ENCODE measurements around the gene RFTN1.

RFTN1 gene

DNA sequence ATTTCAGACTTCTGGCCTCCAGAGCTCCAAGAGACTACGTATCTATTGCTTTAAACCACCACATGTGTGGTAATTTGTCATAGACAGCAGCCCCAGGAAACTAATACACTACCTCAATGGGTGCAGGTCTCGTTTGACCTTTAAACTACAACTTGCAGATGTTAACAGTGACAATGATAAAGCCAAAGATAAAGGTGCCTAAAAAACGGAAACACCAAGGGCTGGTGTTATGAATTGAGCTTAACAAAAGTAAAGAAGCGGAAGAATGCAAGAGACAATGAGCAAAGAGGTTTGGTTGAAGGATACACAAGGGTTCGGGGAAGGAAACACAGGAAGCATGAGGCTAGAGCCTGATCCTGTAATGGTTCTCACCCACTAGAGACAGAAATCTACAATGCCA is 50.8 kb downstream of the RFTN1 start (continued):
- TF ChIP-seq, protein P1, sequence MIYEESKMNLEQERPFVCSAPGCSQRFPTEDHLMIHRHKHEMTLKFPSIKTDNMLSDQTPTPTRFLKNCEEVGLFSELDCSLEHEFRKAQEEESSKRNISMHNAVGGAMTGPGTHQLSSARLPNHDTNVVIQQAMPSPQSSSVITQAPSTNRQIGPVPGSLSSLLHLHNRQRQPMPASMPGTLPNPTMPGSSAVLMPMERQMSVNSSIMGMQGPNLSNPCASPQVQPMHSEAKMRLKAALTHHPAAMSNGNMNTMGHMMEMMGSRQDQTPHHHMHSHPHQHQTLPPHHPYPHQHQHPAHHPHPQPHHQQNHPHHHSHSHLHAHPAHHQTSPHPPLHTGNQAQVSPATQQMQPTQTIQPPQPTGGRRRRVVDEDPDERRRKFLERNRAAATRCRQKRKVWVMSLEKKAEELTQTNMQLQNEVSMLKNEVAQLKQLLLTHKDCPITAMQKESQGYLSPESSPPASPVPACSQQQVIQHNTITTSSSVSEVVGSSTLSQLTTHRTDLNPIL (CRISPR knock-in tag; IDR thresholded peaks at IDR 0.05; ENCODE audit: low read depth) = no peak
- TF ChIP-seq ZNF565 (CRISPR knock-in tag; conservative IDR thresholded peaks at IDR 0.05; ENCODE audit: low read depth) = no peak

DNA sequence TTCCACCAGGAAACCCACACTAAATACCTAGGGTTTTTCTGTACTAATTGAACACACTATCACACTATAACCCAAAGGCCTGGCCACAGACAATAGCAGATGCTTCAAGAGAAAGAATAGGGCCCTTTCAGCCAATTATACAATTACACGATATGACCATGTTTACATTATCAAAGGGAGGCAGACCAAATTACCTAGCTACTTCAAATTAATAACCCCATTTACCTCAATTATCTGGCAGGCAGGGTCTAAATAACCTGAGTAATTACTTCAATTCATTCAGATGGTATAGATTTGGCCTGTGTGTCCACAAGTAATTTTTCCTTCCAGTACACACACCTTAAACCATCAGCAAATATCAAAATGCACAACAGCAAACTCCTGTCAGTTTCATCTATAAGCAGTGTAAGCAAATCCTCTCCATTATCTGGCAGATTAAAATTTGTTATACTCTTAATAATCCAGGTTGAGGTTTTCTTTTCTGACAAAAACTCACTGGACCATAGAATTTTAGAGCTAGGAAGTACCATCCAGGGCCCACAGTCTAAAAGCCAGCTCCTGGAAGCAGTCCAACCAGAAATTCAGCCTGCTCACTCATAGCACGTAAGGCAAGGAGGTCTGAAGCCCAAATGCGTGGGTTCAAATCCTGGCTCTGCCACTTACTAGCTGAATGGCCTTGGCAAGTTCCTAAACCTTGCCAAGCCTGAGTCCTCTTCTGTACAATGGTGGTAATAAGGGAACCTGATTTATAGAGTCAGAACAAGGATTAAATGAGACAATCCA is 51.8 kb downstream of the RFTN1 start:
- no peak for TF ChIP-seq ZC3H10 (CRISPR knock-in tag; IDR thresholded peaks at IDR 0.05)
- peak; percentile 87 for TF ChIP-seq TCF4 (CRISPR knock-in tag; IDR thresholded peaks at IDR 0.05; ENCODE audit: borderline replicate concordance)
- TF ChIP-seq, protein P1 (CRISPR knock-in tag; IDR thresholded peaks at IDR 0.05; ENCODE audit: low read depth) = no peak
- TF ChIP-seq SNAI2 (CRISPR knock-in tag; IDR thresholded peaks at IDR 0.05) = no peak
- TF ChIP-seq, protein P2, sequence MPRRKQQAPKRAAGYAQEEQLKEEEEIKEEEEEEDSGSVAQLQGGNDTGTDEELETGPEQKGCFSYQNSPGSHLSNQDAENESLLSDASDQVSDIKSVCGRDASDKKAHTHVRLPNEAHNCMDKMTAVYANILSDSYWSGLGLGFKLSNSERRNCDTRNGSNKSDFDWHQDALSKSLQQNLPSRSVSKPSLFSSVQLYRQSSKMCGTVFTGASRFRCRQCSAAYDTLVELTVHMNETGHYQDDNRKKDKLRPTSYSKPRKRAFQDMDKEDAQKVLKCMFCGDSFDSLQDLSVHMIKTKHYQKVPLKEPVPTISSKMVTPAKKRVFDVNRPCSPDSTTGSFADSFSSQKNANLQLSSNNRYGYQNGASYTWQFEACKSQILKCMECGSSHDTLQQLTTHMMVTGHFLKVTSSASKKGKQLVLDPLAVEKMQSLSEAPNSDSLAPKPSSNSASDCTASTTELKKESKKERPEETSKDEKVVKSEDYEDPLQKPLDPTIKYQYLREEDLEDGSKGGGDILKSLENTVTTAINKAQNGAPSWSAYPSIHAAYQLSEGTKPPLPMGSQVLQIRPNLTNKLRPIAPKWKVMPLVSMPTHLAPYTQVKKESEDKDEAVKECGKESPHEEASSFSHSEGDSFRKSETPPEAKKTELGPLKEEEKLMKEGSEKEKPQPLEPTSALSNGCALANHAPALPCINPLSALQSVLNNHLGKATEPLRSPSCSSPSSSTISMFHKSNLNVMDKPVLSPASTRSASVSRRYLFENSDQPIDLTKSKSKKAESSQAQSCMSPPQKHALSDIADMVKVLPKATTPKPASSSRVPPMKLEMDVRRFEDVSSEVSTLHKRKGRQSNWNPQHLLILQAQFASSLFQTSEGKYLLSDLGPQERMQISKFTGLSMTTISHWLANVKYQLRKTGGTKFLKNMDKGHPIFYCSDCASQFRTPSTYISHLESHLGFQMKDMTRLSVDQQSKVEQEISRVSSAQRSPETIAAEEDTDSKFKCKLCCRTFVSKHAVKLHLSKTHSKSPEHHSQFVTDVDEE (CRISPR knock-in tag; IDR thresholded peaks at IDR 0.05) = peak; percentile 92
- no peak for TF ChIP-seq CSDC2 (CRISPR knock-in tag; IDR thresholded peaks at IDR 0.05)
- no peak for TF ChIP-seq ZNF8 (CRISPR knock-in tag; IDR thresholded peaks at IDR 0.05)
- no peak for TF ChIP-seq TOX (CRISPR knock-in tag; IDR thresholded peaks at IDR 0.05; ENCODE audit: borderline replicate concordance)
- TF ChIP-seq RARB (CRISPR knock-in tag; IDR thresholded peaks at IDR 0.05) = no peak
- no peak for TF ChIP-seq ESRRG (CRISPR knock-in tag; IDR thresholded peaks at IDR 0.05)
- no peak for TF ChIP-seq BACH2 (CRISPR knock-in tag; IDR thresholded peaks at IDR 0.05; ENCODE audit: borderline replicate concordance)
- TF ChIP-seq, protein P3, sequence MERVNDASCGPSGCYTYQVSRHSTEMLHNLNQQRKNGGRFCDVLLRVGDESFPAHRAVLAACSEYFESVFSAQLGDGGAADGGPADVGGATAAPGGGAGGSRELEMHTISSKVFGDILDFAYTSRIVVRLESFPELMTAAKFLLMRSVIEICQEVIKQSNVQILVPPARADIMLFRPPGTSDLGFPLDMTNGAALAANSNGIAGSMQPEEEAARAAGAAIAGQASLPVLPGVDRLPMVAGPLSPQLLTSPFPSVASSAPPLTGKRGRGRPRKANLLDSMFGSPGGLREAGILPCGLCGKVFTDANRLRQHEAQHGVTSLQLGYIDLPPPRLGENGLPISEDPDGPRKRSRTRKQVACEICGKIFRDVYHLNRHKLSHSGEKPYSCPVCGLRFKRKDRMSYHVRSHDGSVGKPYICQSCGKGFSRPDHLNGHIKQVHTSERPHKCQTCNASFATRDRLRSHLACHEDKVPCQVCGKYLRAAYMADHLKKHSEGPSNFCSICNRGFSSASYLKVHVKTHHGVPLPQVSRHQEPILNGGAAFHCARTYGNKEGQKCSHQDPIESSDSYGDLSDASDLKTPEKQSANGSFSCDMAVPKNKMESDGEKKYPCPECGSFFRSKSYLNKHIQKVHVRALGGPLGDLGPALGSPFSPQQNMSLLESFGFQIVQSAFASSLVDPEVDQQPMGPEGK (CRISPR knock-in tag; IDR thresholded peaks at IDR 0.05; ENCODE audit: borderline replicate concordance) = no peak
- TF ChIP-seq ARNTL (CRISPR knock-in tag; IDR thresholded peaks at IDR 0.05; ENCODE audit: borderline replicate concordance, low read depth) = no peak
- no peak for TF ChIP-seq PPARA (CRISPR knock-in tag; IDR thresholded peaks at IDR 0.05; ENCODE audit: borderline replicate concordance)
- no peak for TF ChIP-seq ZFP30 (CRISPR knock-in tag; IDR thresholded peaks at IDR 0.05)
- no peak for TF ChIP-seq OSR1 (CRISPR knock-in tag; IDR thresholded peaks at IDR 0.05)
- no peak; the same call in 1 of the 2 replicates for TF ChIP-seq ZNF70 (CRISPR knock-in tag; IDR thresholded peaks at IDR 0.05)
- TF ChIP-seq, protein P4, sequence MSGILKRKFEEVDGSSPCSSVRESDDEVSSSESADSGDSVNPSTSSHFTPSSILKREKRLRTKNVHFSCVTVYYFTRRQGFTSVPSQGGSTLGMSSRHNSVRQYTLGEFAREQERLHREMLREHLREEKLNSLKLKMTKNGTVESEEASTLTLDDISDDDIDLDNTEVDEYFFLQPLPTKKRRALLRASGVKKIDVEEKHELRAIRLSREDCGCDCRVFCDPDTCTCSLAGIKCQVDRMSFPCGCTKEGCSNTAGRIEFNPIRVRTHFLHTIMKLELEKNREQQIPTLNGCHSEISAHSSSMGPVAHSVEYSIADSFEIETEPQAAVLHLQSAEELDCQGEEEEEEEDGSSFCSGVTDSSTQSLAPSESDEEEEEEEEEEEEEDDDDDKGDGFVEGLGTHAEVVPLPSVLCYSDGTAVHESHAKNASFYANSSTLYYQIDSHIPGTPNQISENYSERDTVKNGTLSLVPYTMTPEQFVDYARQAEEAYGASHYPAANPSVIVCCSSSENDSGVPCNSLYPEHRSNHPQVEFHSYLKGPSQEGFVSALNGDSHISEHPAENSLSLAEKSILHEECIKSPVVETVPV (CRISPR knock-in tag; IDR thresholded peaks at IDR 0.05) = peak; percentile 79; the same call in 1 of the 2 replicates
- ATAC-seq = no peak

DNA sequence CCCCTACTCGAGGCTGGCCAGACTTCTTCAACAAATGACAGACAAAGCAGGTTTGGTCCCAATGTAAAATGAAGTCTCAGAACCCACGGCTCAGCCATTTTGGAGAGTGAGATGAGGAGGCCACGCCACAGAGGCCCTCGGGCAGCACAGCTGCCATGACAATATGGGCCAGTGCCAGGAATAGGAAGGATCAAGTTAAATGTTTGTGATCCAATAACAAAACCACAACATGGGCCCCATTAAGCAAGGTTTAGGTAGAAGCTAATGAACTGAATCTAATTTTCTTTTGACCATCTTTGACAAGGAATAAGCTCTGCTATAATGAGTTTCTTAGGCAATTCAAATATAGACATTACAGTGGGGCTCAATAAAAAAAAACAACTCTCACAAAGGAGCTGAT is 52.6 kb downstream of the RFTN1 start:
- no peak for ATAC-seq

DNA sequence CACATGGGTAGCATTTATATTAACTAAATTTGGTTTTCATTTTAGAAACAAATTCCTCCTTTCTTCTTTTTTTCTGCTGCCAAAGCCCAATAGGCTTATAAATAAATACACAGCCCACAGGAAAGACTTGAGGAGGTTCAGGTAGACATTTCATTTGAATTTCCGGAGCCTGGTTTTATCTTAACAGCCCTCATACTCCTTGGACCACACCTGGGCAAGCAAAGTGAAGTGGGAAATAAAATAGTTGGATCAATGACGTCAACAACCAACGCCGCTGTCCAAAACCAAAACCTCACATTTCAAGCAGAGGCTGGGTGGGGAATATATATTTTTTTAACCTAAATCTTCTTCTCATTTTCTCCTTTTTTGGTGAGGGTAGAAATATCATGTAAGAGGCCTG is 53.2 kb downstream of the RFTN1 start:
- no peak for ATAC-seq
- no peak for TF ChIP-seq ZFP30 (CRISPR knock-in tag; IDR thresholded peaks at IDR 0.05)
- TF ChIP-seq, protein P3 (CRISPR knock-in tag; IDR thresholded peaks at IDR 0.05; ENCODE audit: borderline replicate concordance) = no peak
- no peak for TF ChIP-seq ZNF565 (CRISPR knock-in tag; conservative IDR thresholded peaks at IDR 0.05; ENCODE audit: low read depth)
- no peak for TF ChIP-seq PPARA (CRISPR knock-in tag; IDR thresholded peaks at IDR 0.05; ENCODE audit: borderline replicate concordance)
- TF ChIP-seq ISL1 (CRISPR knock-in tag; IDR thresholded peaks at IDR 0.05) = no peak
- TF ChIP-seq, protein P2 (CRISPR knock-in tag; IDR thresholded peaks at IDR 0.05) = no peak

More for the DNA sequence above, 52.6 kb downstream of the RFTN1 start:
- no peak for TF ChIP-seq TOX (CRISPR knock-in tag; IDR thresholded peaks at IDR 0.05; ENCODE audit: borderline replicate concordance)
- no peak for TF ChIP-seq BACH2 (CRISPR knock-in tag; IDR thresholded peaks at IDR 0.05; ENCODE audit: borderline replicate concordance)
